Measurements from ENCODE around the gene FGGY.

GRCh38 chr1:59714966-59715365, 418.1 kb downstream of the FGGY start:
- TF ChIP-seq POLR2A (IDR thresholded peaks at IDR 0.05; ENCODE audit: low read length) (no peak), GATA1 (IDR thresholded peaks at IDR 0.05; ENCODE audit: low read depth, low read length) (no peak)
